ENCODE measurements around the gene TECPR2. TPM values are rescaled to one million over a fixed set of nuclear protein-coding genes. Genes with fewer than 3 reads are reported as not detected.
A peak's percentile ranks its signal among the peaks of the same experiment; 100 is the strongest.

The TECPR2 gene
- total RNA-seq, 2 donors from 2014 or later: 7.0 to 51.4 TPM

DNA sequence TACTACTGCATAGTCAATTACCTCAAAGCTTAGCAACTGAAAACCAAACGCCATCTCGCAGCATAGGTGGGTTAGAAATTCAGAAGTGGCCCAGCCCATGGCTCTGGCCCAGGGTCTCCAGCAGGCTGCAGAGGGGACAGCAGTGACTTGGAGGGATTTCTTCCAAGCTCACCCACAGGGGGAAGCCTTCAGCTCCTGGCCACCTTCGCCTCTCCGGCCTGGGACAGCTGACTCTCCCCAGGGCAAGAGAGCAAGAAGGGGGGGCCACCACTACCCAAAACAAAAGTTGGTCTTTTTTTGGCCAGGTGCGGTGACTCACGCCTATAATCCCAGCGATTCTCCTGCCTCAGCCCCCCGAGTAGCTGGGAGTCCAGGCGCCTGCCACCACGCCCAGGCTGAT, 179.0 kb downstream of the TECPR2 start:
- Histone ChIP-seq H3K36me3 (replicated peaks in 1 of 2; ENCODE audit: insufficient read depth in 1 of 2, low read depth in 2 of 2) (no peaks in the 10 kb centered on the region), H3K27me3 (peaks cover 0 to 17% of the 10 kb centered on the region in 2 donors), H3K4me1 (peaks cover 27% of the 10 kb centered on the region), H3K9me3 (no peaks in the 10 kb centered on the region), H3K27ac (no peak overlapping the region), H3K4me3 (no peak overlapping the region)
- DNase-seq (no peak), ATAC-seq (no peak)
- intact Hi-C loops (cut with DNase I): no loop called here
- 90 to 92% methylated on average over 10 of the region's 10 CpGs for WGBS, 2 donors
- TF ChIP-seq POLR2A (IDR thresholded peaks at IDR 0.05): no peak
- TF ChIP-seq, protein P1, sequence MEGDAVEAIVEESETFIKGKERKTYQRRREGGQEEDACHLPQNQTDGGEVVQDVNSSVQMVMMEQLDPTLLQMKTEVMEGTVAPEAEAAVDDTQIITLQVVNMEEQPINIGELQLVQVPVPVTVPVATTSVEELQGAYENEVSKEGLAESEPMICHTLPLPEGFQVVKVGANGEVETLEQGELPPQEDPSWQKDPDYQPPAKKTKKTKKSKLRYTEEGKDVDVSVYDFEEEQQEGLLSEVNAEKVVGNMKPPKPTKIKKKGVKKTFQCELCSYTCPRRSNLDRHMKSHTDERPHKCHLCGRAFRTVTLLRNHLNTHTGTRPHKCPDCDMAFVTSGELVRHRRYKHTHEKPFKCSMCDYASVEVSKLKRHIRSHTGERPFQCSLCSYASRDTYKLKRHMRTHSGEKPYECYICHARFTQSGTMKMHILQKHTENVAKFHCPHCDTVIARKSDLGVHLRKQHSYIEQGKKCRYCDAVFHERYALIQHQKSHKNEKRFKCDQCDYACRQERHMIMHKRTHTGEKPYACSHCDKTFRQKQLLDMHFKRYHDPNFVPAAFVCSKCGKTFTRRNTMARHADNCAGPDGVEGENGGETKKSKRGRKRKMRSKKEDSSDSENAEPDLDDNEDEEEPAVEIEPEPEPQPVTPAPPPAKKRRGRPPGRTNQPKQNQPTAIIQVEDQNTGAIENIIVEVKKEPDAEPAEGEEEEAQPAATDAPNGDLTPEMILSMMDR (IDR thresholded peaks at IDR 0.05): no peak

DNA sequence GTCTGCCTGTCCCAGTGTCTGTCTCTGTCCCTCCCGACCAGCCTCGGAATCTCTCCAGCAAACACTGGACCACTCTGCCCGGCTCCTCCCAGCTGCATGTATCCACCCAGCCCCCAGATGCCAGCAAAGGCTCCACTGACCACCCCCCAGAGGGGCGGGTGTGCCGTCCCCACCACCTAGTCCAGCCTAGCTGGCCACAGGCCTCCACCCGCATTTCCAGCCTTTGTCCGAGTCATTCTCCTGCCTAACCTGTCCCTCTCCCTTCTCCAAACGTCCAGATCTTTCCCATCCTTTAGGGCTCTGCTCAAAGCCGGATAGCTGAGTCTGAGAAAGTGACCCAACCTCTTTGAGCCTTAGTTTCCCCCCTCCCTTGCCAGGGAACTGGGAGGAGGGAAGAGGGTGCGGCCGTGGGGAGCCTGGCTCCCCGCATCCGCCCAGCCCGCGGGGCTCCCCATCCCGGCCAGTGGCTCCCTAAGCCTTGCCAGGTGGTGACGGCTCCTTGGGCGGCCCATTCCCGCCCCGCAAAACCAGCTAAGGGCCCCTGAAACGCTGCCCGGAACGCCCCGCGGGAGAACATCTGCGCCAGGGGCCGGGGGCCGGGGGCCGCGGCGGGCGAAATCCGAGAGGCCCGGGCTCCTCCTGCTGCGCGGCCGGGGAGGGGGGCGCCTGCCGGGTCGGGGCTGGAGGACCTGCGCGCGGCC, 181.5 kb downstream of the TECPR2 start:
- no peak overlapping the region for H3K4me3 ChIP-seq
- H3K4me1 ChIP-seq: peaks cover 15% of the 10 kb centered on the region
- no peak for DNase-seq
- H3K36me3 ChIP-seq (replicated peaks in 1 of 2; ENCODE audit: insufficient read depth in 1 of 2, low read depth in 2 of 2): no peaks in the 10 kb centered on the region
- H3K27me3 ChIP-seq: peaks cover 0 to 17% of the 10 kb centered on the region in 2 donors
- no peaks in the 10 kb centered on the region for H3K9me3 ChIP-seq
- WGBS, 2 donors: 38 to 63% methylated on average over 16 to 37 of the region's 43 CpGs
- H3K27ac ChIP-seq: no peak overlapping the region
- no peak for TF ChIP-seq POLR2A (IDR thresholded peaks at IDR 0.05)
- TF ChIP-seq, protein P1 (IDR thresholded peaks at IDR 0.05): no peak
- intact Hi-C loops (cut with DNase I): no loop called here
- no peak for ATAC-seq

DNA sequence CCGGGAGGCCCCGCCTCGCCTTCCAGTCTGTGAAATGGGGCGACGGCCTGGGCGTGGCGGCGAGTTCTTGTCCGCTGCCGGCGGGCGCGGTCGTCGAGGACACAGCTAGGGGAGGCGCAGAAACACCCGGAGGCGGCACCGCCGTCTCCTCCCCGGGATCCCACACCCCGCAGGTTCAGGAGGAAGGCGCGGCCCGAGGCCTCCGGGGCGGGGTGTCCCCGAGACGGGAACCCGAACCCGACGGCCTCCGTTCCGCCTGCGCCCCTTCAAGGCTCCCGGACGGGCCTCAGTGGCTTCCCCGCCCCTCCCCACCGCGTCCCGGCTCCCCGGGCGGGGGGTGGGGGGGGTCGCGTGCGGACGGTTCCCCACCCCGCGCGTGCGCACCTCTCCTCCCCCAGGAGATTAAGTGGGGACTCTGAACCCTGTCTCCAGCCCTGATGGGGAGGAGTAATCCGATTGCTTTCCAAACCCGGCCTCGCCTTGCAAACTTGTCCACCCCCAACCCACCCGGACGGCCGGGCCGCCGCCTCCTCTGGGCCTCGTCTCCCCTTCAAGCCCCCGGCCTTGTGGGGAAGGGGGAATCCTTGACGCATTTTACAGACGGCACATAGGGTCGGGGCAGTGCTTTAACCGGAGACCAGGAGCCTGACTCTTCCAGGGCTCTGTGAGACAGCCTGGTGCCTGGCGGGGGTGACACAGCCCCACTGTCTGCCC, 182.2 kb downstream of the TECPR2 start:
- Histone ChIP-seq H3K4me3 (no peak overlapping the region), H3K9me3 (no peaks in the 10 kb centered on the region), H3K4me1 (peaks cover 15% of the 10 kb centered on the region), H3K27ac (no peak overlapping the region), H3K36me3 (replicated peaks in 1 of 2; ENCODE audit: insufficient read depth in 1 of 2, low read depth in 2 of 2) (no peaks in the 10 kb centered on the region), H3K27me3 (peaks cover 0 to 17% of the 10 kb centered on the region in 2 donors)
- 3 to 14% methylated on average over 6 to 50 of the region's 66 CpGs for WGBS, 2 donors
- ATAC-seq: peak; percentile 10
- no peak for DNase-seq
- intact Hi-C loops (cut with DNase I): no loop called here
- TF ChIP-seq, protein P1 (IDR thresholded peaks at IDR 0.05): no peak
- TF ChIP-seq POLR2A (IDR thresholded peaks at IDR 0.05): no peak

DNA sequence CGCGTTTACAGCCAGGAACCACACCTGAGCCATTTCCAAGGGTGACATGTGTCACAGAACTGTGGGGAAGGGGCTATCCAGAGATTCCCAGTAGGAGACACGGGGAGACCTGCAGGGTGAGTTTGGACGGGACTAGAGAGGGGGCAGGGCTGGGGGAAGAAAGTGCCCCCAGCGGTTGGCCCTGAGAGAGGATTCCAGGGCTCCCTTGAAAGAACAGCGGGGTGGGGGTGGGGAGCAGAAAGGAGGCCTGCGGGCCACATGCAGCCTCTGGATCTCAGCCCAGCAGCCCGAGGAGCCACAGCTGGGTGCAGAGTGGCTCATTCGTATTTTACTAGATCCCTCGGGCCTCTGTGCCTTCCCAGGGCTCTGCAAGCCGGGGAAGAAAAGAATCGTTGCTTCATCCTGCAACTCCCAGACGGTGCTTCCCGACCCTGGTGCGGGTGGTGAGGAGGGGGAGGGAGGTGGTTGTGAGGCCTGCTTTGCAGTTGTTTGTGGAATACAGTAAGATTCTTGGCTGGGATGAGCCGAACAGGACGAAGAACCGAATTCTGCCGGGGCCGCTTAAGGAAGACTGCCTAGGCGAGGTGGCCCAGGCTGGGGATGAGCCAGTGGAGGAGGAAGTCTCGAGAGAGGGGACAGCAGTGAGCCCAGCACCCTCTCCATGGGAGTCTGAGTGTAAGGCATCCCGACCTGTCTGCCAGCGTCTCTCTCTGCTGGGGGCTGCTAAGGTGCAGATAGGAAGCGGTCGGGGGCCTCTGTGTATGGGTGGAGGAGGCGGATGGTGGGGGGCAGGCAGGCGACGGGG, 182.9 kb downstream of the TECPR2 start:
- intact Hi-C loops (cut with DNase I): no loop called here
- TF ChIP-seq POLR2A (IDR thresholded peaks at IDR 0.05): no peak
- TF ChIP-seq, protein P1 (IDR thresholded peaks at IDR 0.05): no peak
- DNase-seq: no peak
- peaks cover 15% of the 10 kb centered on the region for H3K4me1 ChIP-seq
- ATAC-seq: no peak
- H3K4me3 ChIP-seq: no peak overlapping the region
- no peaks in the 10 kb centered on the region for H3K36me3 ChIP-seq (replicated peaks in 1 of 2; ENCODE audit: insufficient read depth in 1 of 2, low read depth in 2 of 2)
- no peak overlapping the region for H3K27ac ChIP-seq
- no peaks in the 10 kb centered on the region for H3K9me3 ChIP-seq
- 65 to 73% methylated on average over 24 to 28 of the region's 29 CpGs for WGBS, 2 donors
- H3K27me3 ChIP-seq: peaks cover 0 to 17% of the 10 kb centered on the region in 2 donors

Measured in body of pancreas (tissue), 4 donors.